Stimulated activated CD4-positive, alpha-beta T cell treated with anti-CD3 and anti-CD28 coated beads, Interleukin-4, amount 100 ng/mL, for 24 hours (primary cell): ENCODE measurements around the gene PPT1.

Experiments used
- DNase-seq: peaks from one replicate; pipeline ENCODE4 v3.0.0-alpha.2; 2020

Gene PPT1

GRCh38 chr1:40096977-40097782, at the start of gene PPT1:
Gene PPT1 (minus strand): TSS chr1:40097252. CDS start chr1:40097238, 14 bp downstream.
- peak; percentile 79 for DNase-seq

- DNase-seq = peak; percentile 74
These were observed 47.0 kb upstream of the PPT1 start for GRCh38 chr1:40143891-40144575.

- no peak for DNase-seq
These were observed 45.0 kb upstream of the PPT1 start for GRCh38 chr1:40141878-40142535.

GRCh38 chr1:40140211-40140973, 43.3 kb upstream of the PPT1 start:
- no peak for DNase-seq

GRCh38 chr1:40133839-40134238, 36.8 kb upstream of the PPT1 start:
- no peak for DNase-seq

GRCh38 chr1:40133312-40133665, 36.2 kb upstream of the PPT1 start:
- no peak for DNase-seq

- DNase-seq = no peak
These were observed 35.6 kb upstream of the PPT1 start for GRCh38 chr1:40132383-40133311.

GRCh38 chr1:40130892-40131291, 33.8 kb upstream of the PPT1 start:
- no peak for DNase-seq

- DNase-seq = no peak
These were observed 25.8 kb upstream of the PPT1 start for GRCh38 chr1:40122855-40123254.

- DNase-seq = no peak
These were observed 23.1 kb upstream of the PPT1 start for GRCh38 chr1:40120128-40120527.

- DNase-seq = no peak
These were observed 17.3 kb upstream of the PPT1 start for GRCh38 chr1:40114400-40114799.

GRCh38 chr1:40110389-40110788, 13.3 kb upstream of the PPT1 start:
- no peak for DNase-seq

GRCh38 chr1:40107290-40107959, 10.4 kb upstream of the PPT1 start:
- no peak for DNase-seq

GRCh38 chr1:40105028-40105427, 8.0 kb upstream of the PPT1 start:
- no peak for DNase-seq

- no peak for DNase-seq
These were observed 5.8 kb upstream of the PPT1 start for GRCh38 chr1:40102896-40103295.

- DNase-seq = no peak
These were observed 5.0 kb upstream of the PPT1 start for GRCh38 chr1:40102038-40102437.

GRCh38 chr1:40096646-40096976, 441 bp downstream of the PPT1 start:
- DNase-seq = no peak

- no peak for DNase-seq
These were observed 1.2 kb downstream of the PPT1 start for GRCh38 chr1:40095806-40096205.

GRCh38 chr1:40094466-40095110, 2.5 kb downstream of the PPT1 start:
- no peak for DNase-seq

GRCh38 chr1:40092706-40093639, 4.1 kb downstream of the PPT1 start:
- no peak for DNase-seq
